HCT116 (cell line): ENCODE measurements around the gene LRP1B. TPM values are rescaled to one million over a fixed set of nuclear protein-coding genes. Genes with fewer than 3 reads are reported as not detected.

Experiments
- ATAC-seq: fragments of 200-7000 bp; cut with Tn5 transposase; 2 replicates; pipeline ENCODE4 v1.9.1; 2020; ENCODE audit warnings: mild to moderate bottlenecking, moderate library complexity
- BruUV-seq: library from RNA; stranded (reverse); fragments of 400-500 nt; replicated peaks from 2 replicates; lab custom pipeline; 2021; lab: Mats Ljungman, UMichigan
- CTCF ChIA-PET: fragments of 300-600 bp; sonication (Branson Sonifier 250); formaldehyde crosslinking; loops from one replicate; lab custom pipeline; 2021; ENCODE audit warnings: antibody characterized with exemption; lab: Charles Lee
- POLR2A ChIA-PET: fragments of 300-600, 350-600 bp; sonication (Branson Sonifier 250); formaldehyde crosslinking; loops from one replicate; lab custom pipeline; 2021; ENCODE audit warnings: antibody characterized with exemption; lab: Charles Lee
- RAD21 ChIA-PET, 2 experiments: fragments of 300-600 bp; sonication (Branson Sonifier 250); formaldehyde crosslinking; loops; one replicate each; lab custom pipeline; 2023; ENCODE audit warnings: low total read pairs in 2 of 2; ENCODE audit not compliant: uncharacterized antibody in 2 of 2, unreplicated experiment in 2 of 2, low non-redundant PET in 1 of 2; lab: Charles Lee
- DNase-seq: peaks from one replicate; pipeline ENCODE4 v3.0.0-alpha.2; 2010; ENCODE audit warnings: low read depth, low spot score
- H2AFZ ChIP-seq: fragments of 200-600 bp; shearing (Covaris generic), sonication (generic); 2 replicates; pipeline ENCODE4 v1.6.1; 2017; ENCODE audit warnings: low read depth, mixed run types, mixed read lengths, antibody characterized with exemption, low read length; ENCODE audit not compliant: poor library complexity, severe bottlenecking
- H3K27ac ChIP-seq: 2 replicates; pipeline ENCODE4 v1.5.1; 2012; ENCODE audit warnings: low read depth, low read length
- H3K27me3 ChIP-seq: fragments of 200-600 bp; sonication (generic); 2 replicates; pipeline ENCODE4 v1.6.1; 2016; ENCODE audit warnings: mixed run types, low read length, mixed read lengths; ENCODE audit not compliant: insufficient read depth
- H3K36me3 ChIP-seq, 2 experiments: fragments of 200-500 bp in 1 of 2; fragments of 200-600 bp in 1 of 2; sonication (Bioruptor generic) in 1 of 2; sonication (generic) in 1 of 2; 2 replicates each; pipeline versions ENCODE4 v1.5.1 to v1.6.1; 2014 to 2016; ENCODE audit warnings: low read length in 2 of 2, inconsistent platforms in 1 of 2, mixed read lengths in 1 of 2, mixed run types in 1 of 2; ENCODE audit not compliant: insufficient read depth in 2 of 2, control insufficient read depth in 1 of 2
- H3K4me1 ChIP-seq, 2 experiments: fragments of 200-600 bp in 1 of 2; sonication (generic) in 1 of 2; 2 replicates each; pipeline versions ENCODE4 v1.5.1 to v1.6.1; 2012 to 2017; ENCODE audit warnings: low read length in 2 of 2, inconsistent platforms in 1 of 2, mild to moderate bottlenecking in 1 of 2, mixed read lengths in 1 of 2, mixed run types in 1 of 2, moderate library complexity in 1 of 2; ENCODE audit not compliant: insufficient read depth in 2 of 2, control insufficient read depth in 1 of 2
- H3K4me2 ChIP-seq: fragments of 200-600 bp; sonication (generic); 2 replicates; pipeline ENCODE4 v1.6.1; 2017; ENCODE audit warnings: mixed run types, low read length, mixed read lengths
- H3K4me3 ChIP-seq, 2 experiments: fragments of 200-600 bp in 1 of 2; sonication (generic) in 1 of 2; replicated peaks in 1 of 2; 2 replicates each; pipeline ENCODE4 v1.5.1; 2011 to 2016; ENCODE audit warnings: low read length in 2 of 2, control low read depth in 1 of 2, low read depth in 1 of 2, mild to moderate bottlenecking in 1 of 2, mixed read lengths in 1 of 2, mixed run types in 1 of 2
- H3K79me2 ChIP-seq: fragments of 200-600 bp; sonication (generic); 2 replicates; pipeline ENCODE4 v1.6.1; 2017; ENCODE audit warnings: mild to moderate bottlenecking, mixed run types, low read length, moderate library complexity, mixed read lengths; ENCODE audit not compliant: insufficient read depth
- H3K9ac ChIP-seq: fragments of 200-600 bp; sonication (generic); 2 replicates; pipeline ENCODE4 v1.6.1; 2016; ENCODE audit warnings: low read length, mixed read lengths
- H3K9me2 ChIP-seq: fragments of 200-600 bp; sonication (generic), shearing (Covaris generic); 2 replicates; pipeline ENCODE4 v1.6.1; 2017; ENCODE audit warnings: mixed run types, mild to moderate bottlenecking, moderate library complexity; ENCODE audit not compliant: insufficient read depth
- H3K9me3 ChIP-seq, 2 experiments: fragments of 200-500 bp in 1 of 2; fragments of 200-600 bp in 1 of 2; sonication (Bioruptor generic) in 1 of 2; sonication (generic) in 1 of 2; 2 replicates each; pipeline ENCODE4 v1.6.1; 2014 to 2017; ENCODE audit warnings: low read length in 2 of 2, mixed read lengths in 2 of 2, inconsistent platforms in 1 of 2, low read depth in 1 of 2, mild to moderate bottlenecking in 1 of 2, mixed run types in 1 of 2, moderate library complexity in 1 of 2; ENCODE audit not compliant: control insufficient read depth in 1 of 2, insufficient read depth in 1 of 2
- H4K20me1 ChIP-seq: fragments of 200-600 bp; sonication (generic), shearing (Covaris generic); 2 replicates; pipeline ENCODE4 v1.6.1; 2017; ENCODE audit warnings: mixed run types, mild to moderate bottlenecking, moderate library complexity; ENCODE audit not compliant: insufficient read depth
- ATF3 ChIP-seq: IDR thresholded peaks from 2 replicates; pipeline ENCODE4 v1.6.1; 2012
- CTCF ChIP-seq, 3 experiments: fragments of 200-600 bp in 1 of 3; sonication (generic) in 1 of 3; IDR thresholded peaks in 2 of 3; conservative IDR thresholded peaks in 1 of 3; 2 replicates each; pipeline ENCODE4 v1.5.1; 2012 to 2017; ENCODE audit warnings: low read depth in 2 of 3, low read length in 2 of 3, antibody characterized with exemption in 1 of 3, borderline replicate concordance in 1 of 3, control low read depth in 1 of 3, mild to moderate bottlenecking in 1 of 3, mixed read lengths in 1 of 3, mixed run types in 1 of 3, moderate library complexity in 1 of 3; ENCODE audit not compliant: insufficient read depth in 1 of 3
- ELF1 ChIP-seq: IDR thresholded peaks from 2 replicates; pipeline ENCODE4 v1.6.1; 2012; ENCODE audit warnings: low read depth, borderline replicate concordance
- FOSL1 ChIP-seq: IDR thresholded peaks from 2 replicates; pipeline ENCODE4 v1.6.1; 2012; ENCODE audit warnings: low read depth
- POLR2AphosphoS5 ChIP-seq: IDR thresholded peaks from 2 replicates; pipeline ENCODE4 v1.6.1; 2011; ENCODE audit warnings: mild to moderate bottlenecking, low read depth, low read length, moderate library complexity
- RAD21 ChIP-seq: IDR thresholded peaks from 2 replicates; pipeline ENCODE4 v1.6.1; 2012; ENCODE audit warnings: low read depth, mild to moderate bottlenecking
- REST ChIP-seq: IDR thresholded peaks from 2 replicates; pipeline ENCODE4 v1.6.1; 2012; ENCODE audit warnings: low read depth
- SP1 ChIP-seq: IDR thresholded peaks from 2 replicates; pipeline ENCODE4 v1.6.1; 2012; ENCODE audit warnings: low read depth
- SRF ChIP-seq: IDR thresholded peaks from 2 replicates; pipeline ENCODE4 v1.6.1; 2012; ENCODE audit warnings: low read depth
- TCF7L2 ChIP-seq: IDR thresholded peaks from 2 replicates; pipeline ENCODE4 v1.7.0; 2011; ENCODE audit warnings: borderline replicate concordance, inconsistent platforms; ENCODE audit not compliant: insufficient read depth, insufficient read length; ENCODE audit errors: extremely low read depth
- YY1 ChIP-seq: IDR thresholded peaks from 2 replicates; pipeline ENCODE4 v1.6.1; 2011; ENCODE audit warnings: low read length, low read depth, moderate library complexity, mild to moderate bottlenecking; ENCODE audit not compliant: insufficient replicate concordance; ENCODE audit errors: extremely low read depth
- ZNF274 ChIP-seq: fragments of 200-500 bp; sonication (Bioruptor generic); IDR thresholded peaks from 2 replicates; pipeline ENCODE4 v1.6.1; 2014; ENCODE audit warnings: mild to moderate bottlenecking, low read depth, low read length, inconsistent platforms
- intact Hi-C: fragments of 100-400 bp; cut with micrococcal nuclease; formaldehyde crosslinking; loops from 2 replicates; pipeline ENCODE4 v1.10.0; 2022
- total RNA-seq: library from RNA; stranded (reverse); gene quantifications from one replicate; pipeline ENCODE4 v1.2.1, GENCODE V29; 2021; ENCODE audit not compliant: unreplicated experiment

LRP1B gene
- total RNA-seq, 1 experiment from 2014 or later = 0.34 TPM

GRCh38 chr2:142095647-142096046, 35.2 kb downstream of the LRP1B start (continued):
- no peak for TF ChIP-seq RAD21
- no peak for TF ChIP-seq POLR2AphosphoS5
- TF ChIP-seq SP1 = no peak
- TF ChIP-seq TCF7L2 = no peak
- TF ChIP-seq ATF3 = no peak
- TF ChIP-seq SRF = no peak

- H3K4me1 ChIP-seq = no peaks in the 10 kb centered on the region
- H3K4me2 ChIP-seq = no peak overlapping the region
- H3K36me3 ChIP-seq = no peaks in the 10 kb centered on the region
- no peak for DNase-seq
- POLR2A ChIA-PET = no interaction called here
- H3K79me2 ChIP-seq = no peaks in the 10 kb centered on the region
- no peaks in the 10 kb centered on the region for H3K27me3 ChIP-seq
- TF ChIP-seq YY1 (no peak), TCF7L2 (no peak)
- CTCF ChIA-PET = no interaction called here
- H2AFZ ChIP-seq = no peak overlapping the region
- RAD21 ChIA-PET = no interaction called here
- intact Hi-C loops = no loop called here
- no peaks in the 10 kb centered on the region; the same call in 1 of the 2 replicates for H3K9me2 ChIP-seq
- H3K9me3 ChIP-seq = no peaks in the 10 kb centered on the region
- H3K27ac ChIP-seq = no peak overlapping the region
- no peak overlapping the region for H3K4me3 ChIP-seq
- no TSS peak for BruUV-seq
- no peak for ATAC-seq
- H4K20me1 ChIP-seq = no peaks in the 10 kb centered on the region
- H3K9ac ChIP-seq = no peak overlapping the region
Observed at GRCh38 chr2:142094233-142094632, 36.6 kb downstream of the LRP1B start.

- no peak overlapping the region for H3K4me3 ChIP-seq
- no peaks in the 10 kb centered on the region for H3K36me3 ChIP-seq
- no peaks in the 10 kb centered on the region for H3K9me3 ChIP-seq
- no TSS peak for BruUV-seq
- DNase-seq (no peak), ATAC-seq (no peak)
- H3K4me1 ChIP-seq = no peaks in the 10 kb centered on the region
- H3K9me2 ChIP-seq = no peaks in the 10 kb centered on the region
- ChIA-PET RAD21 (no interaction called here), CTCF (no interaction called here), POLR2A (no interaction called here)
- intact Hi-C loops = no loop called here
- no peaks in the 10 kb centered on the region for H3K27me3 ChIP-seq
- H3K9ac ChIP-seq = no peak overlapping the region
- no peaks in the 10 kb centered on the region for H3K79me2 ChIP-seq
- no peak overlapping the region for H3K4me2 ChIP-seq
- no peak overlapping the region for H3K27ac ChIP-seq
- H4K20me1 ChIP-seq = no peaks in the 10 kb centered on the region
- H2AFZ ChIP-seq = no peak overlapping the region
- TF ChIP-seq CTCF (IDR thresholded peaks at IDR 0.05 in 2 of 3, conservative IDR thresholded peaks at IDR 0.05 in 1 of 3; ENCODE audit: borderline replicate concordance in 1 of 3, insufficient read depth in 1 of 3, low read depth in 2 of 3, low read length in 2 of 3) = no peak
- TF ChIP-seq ELF1 = no peak
- no peak for TF ChIP-seq FOSL1
- TF ChIP-seq YY1 = no peak
- no peak for TF ChIP-seq REST
- TF ChIP-seq TCF7L2 = no peak
- no peak for TF ChIP-seq ZNF274
Observed at GRCh38 chr2:142088058-142088568, 42.7 kb downstream of the LRP1B start.
